ENCODE data around the gene LCN10. TPM values are rescaled to one million over a fixed set of nuclear protein-coding genes. Genes with fewer than 3 reads are reported as not detected.

The LCN10 gene
- total RNA-seq, 1 experiment from 2014 or later = 1.5 TPM

DNA sequence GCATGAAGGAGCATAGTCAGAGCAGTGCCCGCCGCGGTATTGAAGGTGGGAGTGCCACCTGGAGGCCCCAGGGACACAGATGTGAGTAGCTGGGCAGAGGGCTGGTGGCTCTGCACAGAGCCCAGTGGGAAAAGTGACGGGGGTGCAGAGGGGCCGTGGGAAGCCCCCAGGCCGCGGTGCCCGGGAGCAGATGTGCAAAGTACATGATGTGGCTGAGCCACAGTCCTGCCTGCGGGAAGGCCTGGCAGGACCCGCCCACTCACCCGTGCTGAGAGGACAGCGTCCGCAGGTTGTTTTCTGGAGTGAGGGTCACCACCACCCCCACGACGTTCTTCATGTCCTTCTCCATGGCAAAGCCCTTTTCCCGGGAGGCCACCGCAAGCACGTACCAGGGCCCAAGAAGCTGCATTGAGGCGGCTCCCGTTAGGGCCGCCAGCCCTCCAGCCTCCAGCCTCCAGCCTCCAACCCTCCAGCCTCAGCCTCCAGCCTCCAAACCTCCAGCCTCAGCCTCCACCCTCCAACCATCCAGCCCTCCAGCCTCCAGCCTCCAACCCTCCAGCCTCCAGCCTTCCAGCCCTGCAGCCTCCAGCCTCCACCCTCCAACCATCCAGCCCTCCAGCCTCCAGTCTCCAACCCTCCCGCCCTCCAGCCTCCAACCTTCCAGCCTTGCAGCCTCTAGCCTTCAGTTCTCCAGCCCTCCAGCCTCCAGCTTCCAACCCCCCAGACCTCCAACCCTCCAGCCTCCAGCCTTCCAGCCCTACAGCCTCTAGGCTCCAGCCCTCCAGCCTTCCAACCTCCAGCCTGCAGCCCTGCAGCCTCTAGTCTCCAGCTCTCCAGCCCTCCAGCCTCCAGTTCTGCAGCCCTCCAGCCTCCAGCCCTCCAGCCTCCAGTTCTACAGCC is 4.7 kb upstream of the LCN10 start:
- Histone ChIP-seq H3K27ac (ENCODE audit: insufficient read length, low read depth, low read length) (no peak overlapping the region), H3K56ac (ENCODE audit: insufficient read length, low read depth, low read length) (no peak overlapping the region), H3K79me1 (ENCODE audit: insufficient read depth, low read depth, low read length, poor library complexity, severe bottlenecking) (no peaks in the 10 kb centered on the region), H3K27me3 (ENCODE audit: insufficient read depth, low read length) (no peaks in the 10 kb centered on the region), H2BK20ac (ENCODE audit: low read depth, low read length, poor library complexity, severe bottlenecking) (no peak overlapping the region), H3K23ac (ENCODE audit: insufficient read length, low read depth, low read length) (no peak overlapping the region), H2BK5ac (ENCODE audit: insufficient read length, low read length) (no peak overlapping the region), H3K79me2 (ENCODE audit: insufficient read depth, low read length) (no peaks in the 10 kb centered on the region), H3K9me3 (ENCODE audit: control insufficient read depth, low read depth, low read length) (no peaks in the 10 kb centered on the region), H2BK120ac (ENCODE audit: low read depth, low read length, poor library complexity, severe bottlenecking) (no peak overlapping the region), H4K5ac (ENCODE audit: insufficient read length, low read depth, low read length) (no peak overlapping the region), H4K91ac (ENCODE audit: insufficient read length, low read depth, low read length) (no peak overlapping the region), H2AFZ (ENCODE audit: low read length) (no peak overlapping the region), H3K9ac (ENCODE audit: extremely low read depth, insufficient read length, low read length) (no peak overlapping the region), H3K4ac (ENCODE audit: low read depth, low read length) (no peak overlapping the region), H4K8ac (replicated peaks; ENCODE audit: insufficient read length, low read depth, low read length) (no peak overlapping the region), H4K20me1 (ENCODE audit: control insufficient read depth, insufficient read depth, insufficient read length) (no peaks in the 10 kb centered on the region), H2BK15ac (ENCODE audit: low read depth, low read length) (no peak overlapping the region), H2AK5ac (ENCODE audit: insufficient read length, low read length) (no peak overlapping the region), H2BK12ac (ENCODE audit: insufficient read length, low read depth, low read length) (no peak overlapping the region), H3K23me2 (ENCODE audit: insufficient read length, low read depth, low read length, poor library complexity, severe bottlenecking) (peaks cover 3% of the 10 kb centered on the region), H3T11ph (ENCODE audit: low read length) (no peak overlapping the region), H3K14ac (ENCODE audit: insufficient read depth, low read length) (no peak overlapping the region; the same call in 1 of the 2 replicates), H3K4me2 (ENCODE audit: insufficient read depth, insufficient read length, low read length) (no peak overlapping the region), H3K18ac (ENCODE audit: insufficient read length, low read depth, low read length) (no peak overlapping the region), H3K4me1 (ENCODE audit: insufficient read depth, low read length) (no peaks in the 10 kb centered on the region)
- peaks cover 0 to 9% of the 10 kb centered on the region in 2 experiments; a peak in 1 of 4 replicates for H3K4me1 Mint-ChIP-seq
- H3K27ac Mint-ChIP-seq = no peak overlapping the region
- DNase-seq = no peak
- WGBS (ENCODE audit: extremely low coverage, insufficient read length, low lambda C conversion rate) = no CpG with 5 or more reads among the region's 22 CpGs
- H3K4me3 Mint-ChIP-seq = no peak overlapping the region
- peaks cover 8% of the 10 kb centered on the region in 2 experiments for H3K9me3 Mint-ChIP-seq
- TF ChIP-seq, protein P1, sequence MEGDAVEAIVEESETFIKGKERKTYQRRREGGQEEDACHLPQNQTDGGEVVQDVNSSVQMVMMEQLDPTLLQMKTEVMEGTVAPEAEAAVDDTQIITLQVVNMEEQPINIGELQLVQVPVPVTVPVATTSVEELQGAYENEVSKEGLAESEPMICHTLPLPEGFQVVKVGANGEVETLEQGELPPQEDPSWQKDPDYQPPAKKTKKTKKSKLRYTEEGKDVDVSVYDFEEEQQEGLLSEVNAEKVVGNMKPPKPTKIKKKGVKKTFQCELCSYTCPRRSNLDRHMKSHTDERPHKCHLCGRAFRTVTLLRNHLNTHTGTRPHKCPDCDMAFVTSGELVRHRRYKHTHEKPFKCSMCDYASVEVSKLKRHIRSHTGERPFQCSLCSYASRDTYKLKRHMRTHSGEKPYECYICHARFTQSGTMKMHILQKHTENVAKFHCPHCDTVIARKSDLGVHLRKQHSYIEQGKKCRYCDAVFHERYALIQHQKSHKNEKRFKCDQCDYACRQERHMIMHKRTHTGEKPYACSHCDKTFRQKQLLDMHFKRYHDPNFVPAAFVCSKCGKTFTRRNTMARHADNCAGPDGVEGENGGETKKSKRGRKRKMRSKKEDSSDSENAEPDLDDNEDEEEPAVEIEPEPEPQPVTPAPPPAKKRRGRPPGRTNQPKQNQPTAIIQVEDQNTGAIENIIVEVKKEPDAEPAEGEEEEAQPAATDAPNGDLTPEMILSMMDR (conservative IDR thresholded peaks at IDR 0.05) = no peak
- peaks cover 16% of the 10 kb centered on the region for H3K27me3 Mint-ChIP-seq (ENCODE audit: low read depth)
- H3K36me3 Mint-ChIP-seq (ENCODE audit: insufficient read depth in 1 of 3, low read depth in 3 of 3) = peaks cover 0 to 3% (median 0%) of the 10 kb centered on the region in 3 experiments; a peak in 2 of 7 replicates
